ENCODE data around the gene KRTAP16-1.

The KRTAP16-1 gene

DNA sequence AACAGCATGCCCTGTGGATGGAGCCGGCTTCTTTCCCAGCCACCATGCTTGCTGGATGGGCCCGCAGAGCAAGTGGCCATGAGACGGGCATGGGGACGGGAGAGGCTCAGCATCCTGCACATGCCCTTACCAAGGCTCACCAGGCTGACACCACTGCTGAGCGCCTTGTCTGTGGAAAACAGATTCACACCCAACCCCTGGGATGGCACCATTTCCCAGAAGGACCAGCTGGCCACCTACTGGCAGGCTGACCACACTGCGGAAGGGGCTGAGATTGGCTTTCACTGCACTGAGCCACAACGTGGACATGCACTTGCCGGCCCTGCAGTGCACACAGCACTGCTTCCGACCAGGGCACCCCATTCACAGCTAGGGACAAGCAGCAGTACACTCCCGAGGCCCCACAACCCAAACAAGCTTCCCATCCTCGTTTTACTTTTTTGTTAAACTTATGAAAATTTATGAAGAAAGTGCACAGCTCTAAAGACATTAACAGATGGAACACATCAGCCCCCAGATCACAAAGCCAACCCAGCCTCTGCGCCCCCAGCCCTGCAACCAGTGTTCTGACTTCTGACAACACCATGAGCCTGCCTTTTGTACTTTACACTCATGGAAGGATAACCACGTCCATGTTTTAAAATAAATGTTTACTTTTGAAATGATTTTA lies 20.3 kb upstream of the KRTAP16-1 start:
- DNase-seq = peak; percentile 70

- no peak for DNase-seq
Observed at GRCh38 chr17:41328207-41328606, 19.1 kb upstream of the KRTAP16-1 start.

DNA sequence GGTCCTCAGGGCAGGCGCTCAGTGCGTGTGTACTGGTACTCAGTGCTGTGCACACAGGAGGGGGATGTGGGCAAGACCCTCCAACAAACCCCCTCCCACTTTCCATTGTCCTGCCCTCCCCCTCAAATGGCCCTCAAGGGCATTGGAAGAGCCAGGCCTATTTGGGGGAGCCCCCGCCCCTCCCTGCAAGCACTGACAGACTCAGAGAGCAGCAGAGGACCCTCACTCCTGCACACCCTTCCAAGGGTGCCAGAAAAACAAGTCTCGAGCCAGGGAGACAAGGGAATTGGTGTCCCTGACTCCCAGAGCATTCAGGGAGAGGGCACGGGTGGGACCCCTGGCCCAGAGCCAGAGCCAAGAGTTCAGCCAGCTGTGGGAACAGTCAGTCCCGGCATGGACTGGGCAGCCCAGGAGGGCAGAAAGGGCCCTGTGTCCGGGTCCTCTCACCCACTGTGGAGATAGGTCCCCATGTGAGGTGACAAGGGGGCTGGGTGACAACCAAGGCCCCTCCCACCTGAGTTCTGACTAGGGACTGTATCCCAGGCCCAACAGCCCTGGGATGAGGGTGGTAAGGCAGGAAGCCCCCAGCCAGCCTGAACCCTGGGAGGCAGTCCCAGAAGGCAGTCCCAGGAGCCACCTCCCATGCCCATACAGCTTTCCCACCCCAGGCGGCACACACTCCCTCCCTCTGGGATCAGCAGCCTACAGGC lies 18.5 kb upstream of the KRTAP16-1 start:
- DNase-seq = no peak

DNA sequence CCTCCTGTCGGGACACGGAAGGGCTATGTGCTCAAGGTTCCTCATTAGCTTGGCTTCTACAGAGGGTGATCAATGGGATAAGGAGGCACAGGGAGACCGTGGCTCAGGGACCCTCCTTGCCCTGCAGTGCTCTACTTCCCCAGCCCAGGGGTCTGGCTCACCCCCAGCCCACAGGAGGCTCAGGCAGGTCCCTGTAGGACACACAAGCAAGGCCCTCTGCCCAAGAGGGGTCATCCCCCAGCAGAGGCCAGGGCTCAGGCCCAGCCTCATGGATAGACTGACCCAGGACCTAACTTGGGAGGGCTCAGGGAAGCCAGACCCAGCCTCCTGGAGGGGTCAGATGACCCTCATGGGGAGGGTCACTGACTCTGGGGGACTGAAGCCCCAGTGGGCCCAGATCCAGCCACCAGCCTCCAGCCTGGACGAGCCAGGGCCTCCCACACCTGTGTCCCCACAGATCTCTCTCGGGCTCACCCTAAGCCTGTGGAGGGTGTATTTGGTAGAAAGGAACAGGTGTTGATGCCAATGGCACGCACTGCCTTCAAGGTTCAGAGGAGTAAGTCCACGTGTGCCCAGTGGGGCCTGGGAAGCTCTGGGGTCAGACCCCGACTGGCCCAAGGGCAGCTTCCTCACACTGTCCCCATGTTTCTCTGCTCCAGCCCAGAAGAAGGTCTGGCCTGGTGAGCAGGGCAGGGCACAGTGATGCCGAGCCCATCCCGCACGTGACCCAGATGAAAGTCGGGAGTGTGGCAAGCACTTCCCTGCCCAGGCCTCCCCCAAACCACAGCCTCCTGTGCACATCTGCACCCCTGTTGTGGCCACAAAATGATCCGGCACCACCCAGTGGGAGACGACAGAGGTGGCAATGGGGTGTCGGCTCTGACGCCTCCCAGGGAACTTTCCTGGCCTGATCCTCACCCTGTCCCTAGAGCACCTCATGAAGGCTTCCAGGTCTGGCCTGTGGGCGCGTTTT lies 17.4 kb upstream of the KRTAP16-1 start:
- no peak for DNase-seq

DNA sequence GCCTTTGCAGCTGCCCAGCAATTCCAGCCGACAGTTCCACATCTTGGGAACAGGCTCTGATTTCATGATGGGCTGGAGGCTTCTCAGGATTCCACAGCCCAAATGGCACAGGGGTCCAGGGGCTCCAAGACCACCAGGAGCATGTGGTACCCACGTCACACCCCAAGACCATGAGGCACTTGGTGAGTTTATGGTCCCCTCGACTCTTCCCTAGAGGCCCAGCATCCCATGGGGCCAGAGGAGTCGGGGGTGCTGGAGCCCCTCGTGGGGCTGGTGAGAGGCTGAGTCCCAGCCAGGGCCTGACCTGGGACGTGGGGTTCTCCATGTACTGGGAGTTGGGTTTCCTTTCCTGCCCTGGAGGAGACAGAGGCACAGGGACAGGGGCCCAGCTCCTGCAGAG lies 16.5 kb upstream of the KRTAP16-1 start:
- DNase-seq = no peak

DNA sequence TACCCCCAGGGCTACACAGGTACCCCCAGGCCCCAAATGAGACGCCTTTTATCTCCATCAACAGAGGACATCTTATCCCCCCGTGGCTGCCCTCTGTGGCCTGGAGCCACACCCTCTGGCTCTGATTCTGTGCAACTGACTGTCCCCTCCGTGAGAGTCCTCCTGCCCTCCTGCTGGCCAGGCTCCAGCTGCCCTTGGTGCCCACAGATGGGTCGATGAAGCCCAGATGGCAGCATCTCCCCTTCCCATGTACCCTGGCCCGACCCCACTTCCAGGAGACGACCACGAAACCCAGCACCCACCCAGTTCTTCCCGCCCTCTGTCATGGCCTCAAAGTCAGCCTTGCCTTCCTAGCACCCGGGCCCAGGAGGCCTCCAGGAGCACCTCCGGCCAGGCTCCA lies 16.0 kb upstream of the KRTAP16-1 start:
- no peak for DNase-seq

DNA sequence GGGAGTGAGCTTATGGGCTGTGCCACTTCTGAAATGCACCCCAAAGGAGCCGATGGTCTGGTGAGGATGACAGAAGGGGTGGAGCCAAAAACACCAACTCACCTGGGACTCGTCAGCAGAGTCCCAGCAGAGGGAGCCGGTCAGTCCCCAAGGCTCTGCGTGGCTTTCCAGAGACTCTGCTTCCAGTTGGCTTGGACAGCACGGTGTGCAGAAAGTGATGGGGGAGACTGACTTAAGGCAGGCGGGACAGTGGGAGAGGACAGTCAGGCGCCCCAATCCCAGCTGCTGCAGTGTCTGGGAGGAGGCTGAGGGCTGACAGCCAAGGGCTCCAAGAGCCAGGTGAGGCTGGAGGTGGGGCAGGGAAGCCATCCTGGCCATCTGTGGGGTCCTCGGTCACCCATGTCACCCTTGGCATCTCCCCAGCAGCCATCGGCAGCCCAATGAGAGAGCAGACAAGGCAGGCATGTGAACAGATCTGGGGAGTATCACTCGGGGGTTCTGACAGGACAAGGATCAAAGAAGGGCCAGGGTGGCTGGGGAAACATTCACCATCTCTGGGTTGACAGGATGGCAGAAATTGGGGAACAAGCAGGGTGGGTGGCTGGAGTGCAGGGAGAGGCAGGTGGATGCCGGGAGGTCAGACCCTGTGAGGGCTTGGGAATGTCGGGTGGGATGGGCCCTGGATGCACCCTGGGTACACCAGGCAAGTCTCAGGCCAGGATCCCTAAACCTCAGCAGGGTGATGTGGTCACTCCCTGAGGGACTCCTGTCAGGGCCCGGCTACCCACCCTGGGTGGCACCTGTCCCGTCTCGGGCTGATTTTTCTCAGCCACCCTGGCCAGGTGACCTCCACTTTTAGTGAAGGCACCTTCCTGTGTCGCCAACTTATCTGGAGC lies 15.3 kb upstream of the KRTAP16-1 start:
- DNase-seq = no peak

DNA sequence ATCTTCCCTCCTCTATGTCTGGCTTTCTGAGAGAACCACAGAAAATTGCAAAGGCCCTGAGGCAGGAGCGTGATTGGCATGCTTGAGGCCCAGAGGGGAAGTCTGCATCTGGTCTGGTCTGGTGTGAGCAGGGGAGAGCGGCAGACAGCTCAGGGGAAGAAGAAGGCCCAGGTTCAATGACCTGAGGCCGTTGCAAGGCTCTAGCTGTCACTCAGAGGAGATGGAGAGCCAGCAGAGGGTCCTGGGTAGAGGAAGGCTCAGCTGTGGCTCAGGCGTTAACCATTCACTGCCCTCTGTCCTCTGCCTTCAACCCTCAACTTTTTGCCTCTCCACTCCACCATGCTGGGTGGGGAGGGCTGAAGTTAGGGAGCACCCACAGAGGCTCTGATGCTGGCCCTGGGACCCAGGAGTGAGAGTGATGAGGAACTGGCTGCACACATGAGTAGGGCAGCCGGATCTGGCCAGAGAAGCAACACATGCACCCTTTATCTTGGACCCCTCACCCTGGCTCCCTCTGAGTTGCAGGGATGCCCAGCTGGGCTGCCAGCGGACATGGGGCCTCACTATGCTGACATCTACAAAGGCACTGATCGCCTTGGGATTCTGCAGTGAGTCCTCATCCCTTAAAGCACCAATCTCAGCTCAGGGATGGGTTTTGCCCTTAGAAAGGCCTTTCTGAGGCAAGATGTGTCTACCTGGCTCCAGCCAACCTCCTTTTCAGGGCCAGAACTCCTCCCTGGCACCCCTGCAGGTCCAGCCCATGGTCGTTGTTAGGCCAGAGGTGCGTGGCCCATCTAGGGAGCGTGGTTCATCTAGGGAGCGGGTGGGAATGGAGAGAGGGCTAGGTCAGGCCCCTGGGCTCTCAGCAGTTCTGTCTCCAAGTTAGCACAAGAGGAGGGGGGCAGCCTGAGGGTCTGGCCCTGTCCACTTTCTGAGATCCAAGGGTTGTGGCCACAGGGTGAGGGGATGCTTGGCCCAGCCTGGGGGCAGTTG lies 14.1 kb upstream of the KRTAP16-1 start:
- DNase-seq = no peak

- peak; percentile 70 for DNase-seq
Observed at GRCh38 chr17:41322094-41322902, 13.2 kb upstream of the KRTAP16-1 start.

DNA sequence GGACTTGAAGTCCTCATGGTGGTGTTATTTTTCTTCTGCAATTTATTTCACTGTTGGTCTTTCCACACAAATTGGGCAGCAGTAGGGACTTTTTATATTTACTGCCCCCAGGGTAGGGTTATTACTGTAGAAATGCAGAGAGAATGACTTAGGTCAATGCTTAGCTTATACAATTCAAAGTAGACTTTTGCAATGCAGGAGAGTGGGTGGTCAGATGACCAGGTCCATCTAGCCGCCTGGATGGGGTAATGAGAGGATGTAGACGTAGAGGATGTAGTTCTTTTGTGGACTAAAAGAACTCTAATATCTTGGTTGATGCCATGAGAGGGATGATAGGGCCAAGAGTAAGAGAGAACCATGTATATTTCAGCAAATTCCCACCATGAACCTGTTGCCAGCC lies 9.1 kb upstream of the KRTAP16-1 start:
- DNase-seq = no peak

DNA sequence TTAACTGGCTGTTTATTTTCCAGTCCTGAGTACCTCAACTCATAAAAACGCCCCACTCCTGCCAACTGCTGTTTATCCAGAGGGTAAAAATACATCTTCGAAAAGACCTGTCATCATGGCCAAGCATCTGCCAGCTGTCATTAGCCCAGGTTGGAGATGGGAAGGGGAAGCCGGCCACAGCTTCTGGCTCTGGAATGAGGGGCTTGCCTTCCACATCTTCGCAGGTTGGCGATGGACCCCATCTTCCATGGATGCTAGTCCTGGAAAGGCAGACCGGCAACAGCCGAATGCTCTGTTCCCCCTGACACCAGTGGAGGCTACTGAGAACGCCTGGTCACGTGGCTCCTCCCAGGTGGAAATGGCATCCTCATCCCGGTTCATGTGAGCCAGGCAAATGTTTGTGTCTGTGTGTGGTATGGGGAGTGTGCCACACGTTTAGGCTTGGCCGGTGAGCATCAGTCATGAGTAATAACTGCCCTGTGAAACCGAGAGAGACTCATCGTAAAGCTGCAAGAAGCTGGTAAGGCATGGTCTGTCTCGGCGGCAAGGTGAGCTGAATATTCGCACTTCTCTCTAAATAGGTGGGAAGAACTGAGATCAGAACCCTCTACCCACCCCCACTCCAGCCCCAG lies 6.8 kb upstream of the KRTAP16-1 start:
- no peak for DNase-seq

- no peak for DNase-seq
Observed at GRCh38 chr17:41315204-41315794, 6.2 kb upstream of the KRTAP16-1 start, which contains the start of gene KRTAP17-1. TSS of gene KRTAP17-1 (minus strand) at chr17:41315710. CDS start at chr17:41315650, 60 bp downstream.

- DNase-seq = no peak
Observed at GRCh38 chr17:41311111-41311510, 2.0 kb upstream of the KRTAP16-1 start.

GRCh38 chr17:41308251-41308917 lies 725 bp downstream of the KRTAP16-1 start:
- no peak for DNase-seq

GRCh38 chr17:41307647-41308046 lies 1.5 kb downstream of the KRTAP16-1 start:
- peak; percentile 90 for DNase-seq

DNA sequence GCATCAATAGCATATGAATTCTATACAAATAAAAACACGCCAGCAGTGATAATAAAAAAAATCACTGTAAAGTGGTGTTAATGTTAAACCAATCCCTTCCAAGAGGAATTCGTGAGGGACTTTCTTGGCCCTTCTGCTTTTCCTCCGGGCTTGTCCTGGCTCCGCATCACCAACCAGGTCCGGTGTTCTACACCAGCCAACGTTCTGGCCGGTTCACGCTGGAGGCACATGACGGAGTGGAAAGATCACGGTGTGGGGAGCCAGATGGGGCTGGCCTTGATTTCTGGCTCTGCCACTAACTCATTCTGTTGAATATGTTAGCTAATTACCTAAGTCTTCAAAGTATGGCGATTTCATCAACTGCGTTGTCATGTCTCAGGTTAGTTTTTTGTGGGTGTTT lies 5.0 kb downstream of the KRTAP16-1 start:
- DNase-seq = no peak

DNA sequence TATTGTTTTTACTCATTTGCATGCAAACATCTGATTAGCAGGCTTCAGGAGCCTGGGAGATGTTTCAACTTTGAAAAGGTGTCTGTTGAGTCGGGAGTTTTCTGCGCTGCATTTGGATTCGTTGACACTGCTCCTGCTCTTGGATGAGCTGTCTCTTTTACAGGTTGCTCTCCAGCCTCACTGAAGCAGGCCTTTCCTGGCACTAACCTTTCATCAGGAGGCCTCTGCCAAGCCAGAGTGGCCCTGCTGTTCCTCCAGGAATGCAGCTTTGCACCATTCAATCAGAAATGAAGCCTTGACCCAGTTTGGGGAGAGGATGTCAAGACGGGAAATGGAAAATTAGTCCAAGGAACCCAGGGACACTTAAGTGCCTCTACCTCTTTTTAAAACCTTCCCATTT lies 6.1 kb downstream of the KRTAP16-1 start:
- DNase-seq = no peak
